ENCODE measurements around the gene FGG. TPM values are rescaled to one million over a fixed set of nuclear protein-coding genes. Genes with fewer than 3 reads are reported as not detected.

Gene FGG
- total and polyA plus RNA-seq, 10 of the 15 experiments (the other 5 are each of a cell fraction or from before 2014, with no cell fraction given), result 1.8 TPM; not detected in 9

GRCh38 chr4:154559141-154559493, 53.3 kb downstream of the FGG start (continued):
- no peak for TF ChIP-seq PAX5 (IDR thresholded peaks at IDR 0.05; ENCODE audit: borderline replicate concordance, low read depth, low read length)
- TF ChIP-seq NRF1 (conservative IDR thresholded peaks at IDR 0.05; ENCODE audit: low read depth, low read length), result no peak
- TF ChIP-seq POLR2AphosphoS2 (IDR thresholded peaks at IDR 0.05; ENCODE audit: low read depth, low read length), result no peak
- no peak for TF ChIP-seq EZH2 (IDR thresholded peaks at IDR 0.05; ENCODE audit: borderline replicate concordance, control insufficient read depth, low read depth, low read length)

Other genes starting within 250 kb of the FGG start
- gene DCHS2, start 120.9 kb downstream of the FGG start, total RNA-seq (2014; rRNA removed), result 0.05 and 0.06 TPM in 2 replicates
- 0.05 and 0.31 TPM in 2 replicates for gene DCHS2, start 120.9 kb downstream of the FGG start, total RNA-seq (2014; rRNA removed; fragmentation: Illumina TruSeq; extraction: Trizol)
- 0.03 TPM in 1 of 2 replicates, not detected in the other for gene DCHS2, start 120.9 kb downstream of the FGG start, total RNA-seq (2021)
- gene DCHS2, start 120.9 kb downstream of the FGG start, polyA plus RNA-seq (2011; rRNA removed), result 0.04 and 0.08 TPM in 2 replicates
- 0.01 and 0.02 TPM in 2 replicates for gene DCHS2, start 120.9 kb downstream of the FGG start, polyA plus RNA-seq (2014; fragmentation: Illumina TruSeq; extraction: Trizol)
- not detected for gene DCHS2, start 120.9 kb downstream of the FGG start, polyA plus RNA-seq (2014; fragmentation: Nextera tagmentation; extraction: Ambion mirVana)
- 0.01 TPM in 1 of 2 replicates, not detected in the other for gene DCHS2, start 120.9 kb downstream of the FGG start, polyA plus RNA-seq (2014; rRNA removed)
- under 1 TPM; 0.01 to 0.14 TPM for gene DCHS2, start 120.9 kb downstream of the FGG start, polyA plus RNA-seq (2016; fragmentation: Nextera tagmentation; extraction: Ambion mirVana)
- gene PLRG1, start 62.3 kb downstream of the FGG start, total RNA-seq (2014; rRNA removed), result 54.7 and 71.2 TPM in 2 replicates
- gene PLRG1, start 62.3 kb downstream of the FGG start, total RNA-seq (2014; rRNA removed; fragmentation: Illumina TruSeq; extraction: Trizol), result 63.4 and 63.9 TPM in 2 replicates
- gene PLRG1, start 62.3 kb downstream of the FGG start, total RNA-seq (2021), result 83.9 and 95.9 TPM in 2 replicates
- 129 and 157 TPM in 2 replicates for gene PLRG1, start 62.3 kb downstream of the FGG start, polyA plus RNA-seq (2011; rRNA removed)
- gene PLRG1, start 62.3 kb downstream of the FGG start, polyA plus RNA-seq (2014; fragmentation: Illumina TruSeq; extraction: Trizol), result 88.8 and 90.6 TPM in 2 replicates
- 100 to 1,000 TPM; 138 to 182 TPM for gene PLRG1, start 62.3 kb downstream of the FGG start, polyA plus RNA-seq (2014; fragmentation: Nextera tagmentation; extraction: Ambion mirVana)
- gene PLRG1, start 62.3 kb downstream of the FGG start, polyA plus RNA-seq (2014; rRNA removed), result 82.7 and 86.9 TPM in 2 replicates
- 100 to 1,000 TPM; 127 to 129 TPM for gene PLRG1, start 62.3 kb downstream of the FGG start, polyA plus RNA-seq (2016; fragmentation: Nextera tagmentation; extraction: Ambion mirVana)
- not detected in 2 replicates for gene FGB, start 49.6 kb downstream of the FGG start, total RNA-seq (2014; rRNA removed)
- gene FGB, start 49.6 kb downstream of the FGG start, total RNA-seq (2014; rRNA removed; fragmentation: Illumina TruSeq; extraction: Trizol), result not detected in 2 replicates
- 2.0 and 2.7 TPM in 2 replicates for gene FGB, start 49.6 kb downstream of the FGG start, total RNA-seq (2021)
- gene FGB, start 49.6 kb downstream of the FGG start, polyA plus RNA-seq (2011; rRNA removed), result not detected in 2 replicates
- 0.04 TPM in 1 of 2 replicates, not detected in the other for gene FGB, start 49.6 kb downstream of the FGG start, polyA plus RNA-seq (2014; fragmentation: Illumina TruSeq; extraction: Trizol)
- gene FGB, start 49.6 kb downstream of the FGG start, polyA plus RNA-seq (2014; fragmentation: Nextera tagmentation; extraction: Ambion mirVana), result not detected
- gene FGB, start 49.6 kb downstream of the FGG start, polyA plus RNA-seq (2014; rRNA removed), result not detected in 2 replicates
- not detected for gene FGB, start 49.6 kb downstream of the FGG start, polyA plus RNA-seq (2016; fragmentation: Nextera tagmentation; extraction: Ambion mirVana)
- gene FGA, start 21.9 kb downstream of the FGG start, total RNA-seq (2014; rRNA removed), result not detected in 2 replicates
- not detected in 2 replicates for gene FGA, start 21.9 kb downstream of the FGG start, total RNA-seq (2014; rRNA removed; fragmentation: Illumina TruSeq; extraction: Trizol)
- 2.8 and 3.6 TPM in 2 replicates for gene FGA, start 21.9 kb downstream of the FGG start, total RNA-seq (2021)
- not detected in 2 replicates for gene FGA, start 21.9 kb downstream of the FGG start, polyA plus RNA-seq (2011; rRNA removed)
- gene FGA, start 21.9 kb downstream of the FGG start, polyA plus RNA-seq (2014; fragmentation: Illumina TruSeq; extraction: Trizol), result not detected in 2 replicates
- not detected for gene FGA, start 21.9 kb downstream of the FGG start, polyA plus RNA-seq (2014; fragmentation: Nextera tagmentation; extraction: Ambion mirVana)
- not detected in 2 replicates for gene FGA, start 21.9 kb downstream of the FGG start, polyA plus RNA-seq (2014; rRNA removed)
- gene FGA, start 21.9 kb downstream of the FGG start, polyA plus RNA-seq (2016; fragmentation: Nextera tagmentation; extraction: Ambion mirVana), result not detected
- not detected in 2 replicates for gene LRAT, start 131.3 kb upstream of the FGG start, total RNA-seq (2014; rRNA removed)
- gene LRAT, start 131.3 kb upstream of the FGG start, total RNA-seq (2014; rRNA removed; fragmentation: Illumina TruSeq; extraction: Trizol), result not detected in 2 replicates
- gene LRAT, start 131.3 kb upstream of the FGG start, total RNA-seq (2021), result not detected in 2 replicates
- gene LRAT, start 131.3 kb upstream of the FGG start, polyA plus RNA-seq (2011; rRNA removed), result not detected in 2 replicates
- gene LRAT, start 131.3 kb upstream of the FGG start, polyA plus RNA-seq (2014; fragmentation: Illumina TruSeq; extraction: Trizol), result not detected in 2 replicates
- gene LRAT, start 131.3 kb upstream of the FGG start, polyA plus RNA-seq (2014; fragmentation: Nextera tagmentation; extraction: Ambion mirVana), result not detected
- gene LRAT, start 131.3 kb upstream of the FGG start, polyA plus RNA-seq (2014; rRNA removed), result not detected in 2 replicates
- under 1 TPM; 0.07 to 0.08 TPM for gene LRAT, start 131.3 kb upstream of the FGG start, polyA plus RNA-seq (2016; fragmentation: Nextera tagmentation; extraction: Ambion mirVana)
- not detected in 2 replicates for gene RBM46, start 168.6 kb upstream of the FGG start, total RNA-seq (2014; rRNA removed)
- not detected in 2 replicates for gene RBM46, start 168.6 kb upstream of the FGG start, total RNA-seq (2014; rRNA removed; fragmentation: Illumina TruSeq; extraction: Trizol)
- not detected in 2 replicates for gene RBM46, start 168.6 kb upstream of the FGG start, total RNA-seq (2021)
- not detected in 2 replicates for gene RBM46, start 168.6 kb upstream of the FGG start, polyA plus RNA-seq (2011; rRNA removed)
- gene RBM46, start 168.6 kb upstream of the FGG start, polyA plus RNA-seq (2014; fragmentation: Illumina TruSeq; extraction: Trizol), result not detected in 2 replicates
- not detected for gene RBM46, start 168.6 kb upstream of the FGG start, polyA plus RNA-seq (2014; fragmentation: Nextera tagmentation; extraction: Ambion mirVana)
- gene RBM46, start 168.6 kb upstream of the FGG start, polyA plus RNA-seq (2014; rRNA removed), result not detected in 2 replicates
- gene RBM46, start 168.6 kb upstream of the FGG start, polyA plus RNA-seq (2016; fragmentation: Nextera tagmentation; extraction: Ambion mirVana), result not detected

Measured in GM12878 (cell line).